NCI-H187 treated with DMSO at 0.1 percent for 48 hours (cell line): ENCODE data around the gene SLC6A7.

Experiments used
- DNase-seq: peaks from one replicate; lab custom pipeline; 2025; lab: John Stamatoyannopoulos, UW

The SLC6A7 gene

DNA sequence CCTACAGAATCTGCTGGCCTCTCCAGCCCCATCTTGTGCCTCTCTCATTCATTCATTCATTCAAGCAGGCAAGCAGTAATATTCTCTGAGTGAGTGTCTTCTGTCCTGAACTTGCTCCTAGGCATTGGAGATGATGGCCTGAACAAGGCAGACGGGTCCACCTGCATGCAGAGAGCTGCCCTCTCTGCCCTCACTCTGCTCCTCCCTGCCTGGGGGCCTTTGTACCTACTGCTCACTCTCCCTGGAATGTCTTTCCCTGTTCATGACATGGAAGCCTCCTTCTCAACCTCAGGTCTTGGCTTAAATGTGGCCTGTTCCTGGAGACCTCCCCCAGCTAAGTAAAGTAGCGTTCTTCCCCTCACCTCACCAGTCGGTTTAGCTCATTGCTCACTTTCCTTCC is 16.7 kb upstream of the SLC6A7 start:
- no peak for DNase-seq

DNA sequence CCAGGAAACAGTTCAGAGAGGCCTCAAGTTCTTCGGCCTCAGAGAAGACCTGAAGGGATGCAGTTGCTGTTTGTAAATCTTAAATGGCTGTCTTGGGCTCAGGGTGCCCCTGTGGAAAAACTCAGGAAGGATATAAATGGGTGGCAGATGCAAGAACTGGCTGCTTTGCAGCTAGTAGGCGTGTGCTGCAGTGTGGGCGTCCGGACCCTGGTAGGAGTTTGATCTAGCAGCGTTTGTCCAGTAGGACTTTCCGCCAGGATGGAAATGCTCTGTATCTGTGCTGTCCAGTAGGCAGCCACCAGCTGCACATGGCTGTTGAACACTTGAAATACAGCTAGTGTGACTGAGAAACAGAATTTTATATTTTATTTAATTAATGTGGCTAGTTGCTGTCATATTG is 15.6 kb upstream of the SLC6A7 start:
- DNase-seq: no peak

DNA sequence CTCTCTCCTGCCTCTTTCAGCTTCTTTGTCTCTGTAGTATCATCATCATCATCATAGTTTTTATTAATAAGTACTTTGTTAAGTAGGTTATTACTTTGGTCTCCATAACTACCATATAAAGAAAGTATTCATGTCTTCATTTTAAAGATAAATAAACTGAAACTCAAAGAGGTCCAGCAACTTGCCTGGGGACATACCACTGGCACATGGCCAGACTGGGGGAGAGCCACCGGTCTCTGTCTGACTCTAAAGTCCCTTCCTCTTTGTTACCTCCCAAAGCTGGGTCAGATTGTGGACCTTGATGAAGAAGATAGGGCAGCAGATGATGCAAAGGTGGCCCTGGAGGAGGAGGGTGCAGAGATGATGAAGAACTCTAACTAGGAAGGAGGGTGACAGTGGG is 14.8 kb upstream of the SLC6A7 start:
- DNase-seq: no peak

DNA sequence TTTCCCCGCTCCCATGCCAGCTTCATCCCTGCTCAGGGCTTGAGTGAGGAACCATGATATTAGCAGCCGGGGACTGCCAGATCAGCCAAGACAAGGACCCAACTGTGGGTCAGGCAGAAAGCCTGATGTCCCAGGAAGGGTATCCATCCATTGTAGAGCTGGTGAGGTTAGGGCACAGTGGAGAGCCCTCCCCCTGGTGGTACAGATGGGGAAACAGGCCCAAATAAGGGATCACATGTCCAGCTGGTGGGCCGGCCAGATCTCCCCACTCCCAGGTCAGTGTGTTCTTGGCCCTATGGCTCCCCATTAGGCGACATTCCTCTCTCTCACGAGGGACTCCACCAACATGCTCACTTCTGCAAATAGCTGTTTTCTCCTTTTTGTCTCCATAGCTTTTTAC is 14.3 kb upstream of the SLC6A7 start:
- DNase-seq: no peak

DNA sequence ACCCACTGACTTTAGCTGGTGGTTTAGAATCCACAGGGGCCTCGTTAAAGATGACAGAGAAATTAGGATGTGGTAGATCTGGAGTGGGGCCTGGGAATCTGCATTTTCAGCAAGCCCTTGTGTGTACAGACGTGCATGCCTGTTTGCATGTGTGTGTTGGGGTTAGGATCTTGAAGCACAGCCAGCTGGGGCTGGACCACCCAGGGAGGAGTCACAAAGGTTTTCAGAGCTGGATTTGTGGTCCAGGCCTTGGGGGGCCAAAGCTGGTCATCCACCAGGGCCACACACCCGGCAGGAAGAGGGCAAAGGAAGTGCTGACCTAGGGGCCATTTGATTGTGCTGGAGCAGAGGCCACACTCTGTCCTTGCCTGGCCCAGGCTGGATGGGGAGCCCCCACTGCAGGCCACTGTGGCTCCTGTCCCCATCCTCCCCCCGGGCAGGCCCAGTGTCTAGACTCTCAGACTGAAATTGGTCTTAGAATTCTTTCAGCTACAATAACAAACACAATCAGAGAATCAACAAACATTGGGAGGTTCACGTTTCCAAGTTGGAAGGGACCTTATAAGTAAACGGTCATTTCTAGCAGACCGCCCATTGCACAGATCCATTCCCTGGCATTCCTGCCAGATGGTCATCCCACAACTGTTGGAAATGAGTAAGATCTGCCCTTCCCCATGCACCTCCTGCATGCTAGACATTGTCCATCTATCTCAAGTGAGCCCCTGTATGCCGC is 13.0 kb upstream of the SLC6A7 start:
- DNase-seq: no peak

DNA sequence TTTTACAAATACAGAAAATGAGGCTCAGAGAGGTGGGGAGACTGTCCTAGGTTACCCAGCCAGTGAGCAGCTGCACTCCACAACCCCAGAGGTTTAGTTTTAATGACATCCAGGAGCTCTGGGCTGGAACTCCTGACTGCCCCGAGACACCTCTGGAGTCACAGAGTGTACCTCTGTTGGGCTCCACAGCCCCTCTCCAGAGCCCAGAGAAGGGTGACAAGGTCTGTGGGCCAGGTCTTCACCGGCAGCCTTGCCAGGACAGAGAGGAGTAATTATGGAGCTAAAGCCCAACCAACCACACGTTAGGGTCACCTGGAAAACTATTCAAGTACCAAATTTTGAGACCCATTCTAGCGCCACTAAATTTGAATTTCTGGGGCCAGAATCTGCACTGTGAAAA is 12.1 kb upstream of the SLC6A7 start:
- no peak for DNase-seq

- DNase-seq: no peak
Observed at GRCh38 chr5:150178262-150178661, 11.6 kb upstream of the SLC6A7 start.

- no peak for DNase-seq
Observed at GRCh38 chr5:150179019-150179620, 10.7 kb upstream of the SLC6A7 start.

GRCh38 chr5:150180241-150181026 is 9.4 kb upstream of the SLC6A7 start:
- DNase-seq: no peak

DNA sequence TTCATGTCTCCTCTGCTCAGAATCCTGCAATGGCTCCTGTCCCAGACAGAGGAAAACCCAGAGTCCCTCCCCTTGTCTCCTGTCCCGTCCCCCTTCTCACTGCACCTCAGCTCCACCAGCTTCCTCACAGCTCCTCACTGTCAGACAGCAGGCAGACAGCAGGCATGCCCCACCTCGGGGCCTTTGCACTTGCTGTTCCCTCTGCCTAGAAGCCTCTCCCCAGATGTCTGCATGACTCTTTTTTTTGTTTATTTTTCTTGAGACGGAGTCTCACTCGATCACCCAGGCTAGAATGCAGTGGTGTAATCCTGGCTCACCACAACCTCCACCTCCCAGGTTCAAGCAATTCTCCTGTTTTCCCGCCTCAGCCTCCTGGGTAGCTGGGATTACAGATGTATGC is 8.8 kb upstream of the SLC6A7 start:
- no peak for DNase-seq

- DNase-seq: no peak
Observed at GRCh38 chr5:150181766-150182545, 7.9 kb upstream of the SLC6A7 start.

GRCh38 chr5:150182774-150183173 is 7.1 kb upstream of the SLC6A7 start:
- no peak for DNase-seq

GRCh38 chr5:150183436-150183835 is 6.4 kb upstream of the SLC6A7 start:
- no peak for DNase-seq

DNA sequence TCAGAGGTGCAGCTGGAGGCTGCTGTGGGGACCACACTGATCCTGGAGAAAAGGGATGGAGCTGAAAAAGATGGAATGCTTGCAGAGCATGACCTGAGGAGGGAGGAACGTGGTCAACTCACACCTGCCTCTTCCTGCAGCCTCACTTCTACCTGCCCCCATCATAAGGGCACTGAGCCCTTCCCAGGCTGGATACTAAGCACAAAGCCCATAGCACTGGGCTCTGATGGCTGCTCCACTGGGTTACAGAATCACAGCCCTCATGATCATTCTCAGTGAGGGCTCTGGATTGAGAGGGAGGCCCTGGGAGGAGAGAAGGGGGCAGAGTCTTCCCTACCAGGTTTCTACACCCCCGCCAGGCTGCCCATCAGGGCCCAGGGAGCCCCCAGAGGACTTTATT is 5.9 kb upstream of the SLC6A7 start:
- no peak for DNase-seq

DNA sequence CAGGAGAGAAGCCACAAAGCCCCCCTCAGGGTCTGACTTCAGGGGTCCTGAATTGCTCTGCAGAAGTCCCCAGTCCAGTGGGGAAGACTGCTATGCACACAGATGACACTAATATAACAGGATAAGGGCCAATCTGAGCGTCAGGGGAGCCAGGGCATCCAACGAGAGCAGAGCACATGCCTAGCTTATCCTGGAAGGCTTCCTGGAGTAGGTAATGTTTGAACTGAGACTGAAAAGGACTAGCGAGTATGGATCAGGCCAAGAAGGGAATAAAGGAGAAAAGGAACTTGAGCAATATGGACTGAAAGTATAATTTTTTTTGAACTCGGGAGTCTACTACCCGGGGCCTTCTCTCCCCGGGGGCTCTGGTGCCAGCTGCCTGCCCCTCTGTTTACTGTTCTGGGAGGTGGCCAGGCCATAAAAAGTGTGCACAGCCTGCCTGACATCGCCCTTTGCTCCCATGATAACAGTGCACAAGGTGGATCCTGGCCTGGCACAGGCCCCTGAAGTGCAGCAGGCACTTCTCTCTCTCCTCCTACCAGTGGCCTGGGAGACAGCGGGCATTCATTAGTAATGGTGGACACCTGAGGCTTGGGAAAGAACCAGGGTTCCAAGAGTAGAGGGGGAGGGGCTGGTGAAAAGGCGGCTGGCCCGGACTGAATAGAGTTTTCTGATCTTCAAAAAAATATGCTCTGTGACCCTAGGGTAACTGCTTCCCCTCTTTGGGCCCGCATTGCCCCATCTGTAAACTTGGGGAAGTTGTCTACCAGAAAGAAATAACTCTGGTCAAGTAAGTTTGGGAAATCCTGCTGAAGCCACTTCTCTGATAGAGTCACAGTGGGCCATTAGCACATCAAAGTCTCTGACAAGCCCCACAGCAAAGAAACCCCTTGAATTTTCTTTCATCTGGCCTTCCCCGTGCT is 4.6 kb upstream of the SLC6A7 start:
- DNase-seq: no peak

DNA sequence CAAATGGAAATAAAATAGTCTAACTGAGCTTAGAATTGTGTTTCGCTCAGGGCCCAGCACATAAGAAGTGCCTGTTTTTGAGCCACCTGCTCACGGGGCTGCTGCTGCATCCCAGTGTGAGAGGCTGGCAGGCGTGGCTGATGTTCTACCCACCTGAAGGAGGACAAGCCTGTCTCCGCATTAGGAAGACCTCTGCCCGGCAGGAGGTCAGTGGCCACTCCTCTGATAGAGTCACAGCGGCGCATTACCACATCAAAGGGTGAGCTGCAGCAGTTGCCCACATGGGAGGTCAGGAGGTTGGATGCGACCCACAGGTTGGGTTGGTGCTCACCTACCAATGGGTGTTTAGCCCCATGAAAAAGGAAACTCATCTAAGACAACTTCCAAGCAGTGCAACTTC is 3.7 kb upstream of the SLC6A7 start:
- DNase-seq: no peak

DNA sequence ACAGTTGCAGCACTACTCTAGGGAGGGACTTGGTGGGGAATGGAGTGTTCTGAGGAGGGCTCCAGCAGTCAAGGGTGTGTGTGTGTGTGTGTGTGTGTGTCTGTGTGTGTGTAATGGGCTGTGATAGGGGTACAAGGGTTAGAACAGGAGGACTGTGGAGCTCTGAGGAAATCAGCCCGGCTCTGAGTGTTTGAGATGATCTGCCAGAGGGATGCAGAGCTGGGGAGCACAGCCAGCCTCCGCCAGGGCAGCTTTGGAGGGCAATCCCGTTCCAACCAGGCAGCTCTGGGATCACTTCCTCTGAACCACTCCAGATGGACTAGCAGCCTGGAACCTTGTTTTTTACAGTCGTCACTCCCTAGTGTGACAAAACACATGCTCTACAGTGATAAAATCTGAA is 3.0 kb upstream of the SLC6A7 start:
- DNase-seq: no peak

- no peak for DNase-seq
Observed at GRCh38 chr5:150188146-150188842, 1.6 kb upstream of the SLC6A7 start.

DNA sequence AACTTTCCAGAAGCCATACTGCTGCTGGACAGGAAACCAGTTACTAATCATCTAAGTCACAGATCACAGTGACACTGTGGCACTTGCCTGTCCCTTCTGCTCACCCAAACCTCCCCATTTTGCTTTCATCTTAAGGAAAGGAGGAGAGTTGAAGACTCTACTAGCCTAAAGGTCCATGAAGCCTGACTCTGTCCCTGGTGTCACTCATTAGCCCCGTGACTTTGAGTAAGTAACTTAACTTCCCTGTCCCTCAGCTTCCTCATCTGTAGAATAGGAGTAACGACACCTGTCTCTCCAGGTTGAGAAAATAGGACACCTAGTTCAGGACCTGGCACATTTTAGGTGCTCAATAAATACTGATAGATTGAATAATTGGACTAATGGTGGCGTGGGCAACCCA is 536 bp upstream of the SLC6A7 start:
- no peak for DNase-seq

GRCh38 chr5:150190503-150190979 is 679 bp downstream of the SLC6A7 start:
- no peak for DNase-seq

DNA sequence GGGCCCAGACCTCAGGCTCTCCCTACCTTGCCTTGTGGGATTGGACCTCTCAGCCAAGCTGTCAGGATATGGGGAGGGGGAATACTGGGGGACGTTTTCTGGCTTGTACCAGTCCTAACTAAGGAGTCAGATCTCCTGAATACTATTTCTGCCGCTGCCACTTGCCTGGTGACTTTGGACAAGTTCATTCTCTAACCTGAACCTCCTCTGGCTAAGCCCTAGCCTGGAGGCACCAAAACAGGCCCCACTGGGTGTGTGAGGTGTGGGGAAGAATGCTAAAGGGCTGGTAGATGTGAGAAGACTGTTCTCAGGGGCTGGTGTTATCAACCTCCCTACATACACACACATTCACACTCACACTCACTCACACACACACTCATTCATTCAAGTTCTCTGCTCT is 1.1 kb downstream of the SLC6A7 start:
- no peak for DNase-seq
